SK-N-SH (cell line): ENCODE data around the gene GNB1L. TPM values are rescaled to one million over a fixed set of nuclear protein-coding genes. Genes with fewer than 3 reads are reported as not detected.

ENCODE experiments used
- CTCF ChIA-PET: fragments of 300-600, 350-600 bp; formaldehyde crosslinking; extraction: SDS; loops from one replicate; lab custom pipeline; 2021; lab: Yijun Ruan, JAX
- POLR2A ChIA-PET: fragments of 350-600 bp; sonication (Branson Sonifier 250); formaldehyde crosslinking; extraction: SDS; loops from one replicate; lab custom pipeline; 2020; ENCODE audit warnings: antibody characterized with exemption, inconsistent platforms; lab: Yijun Ruan, JAX
- DNase-seq: peaks from one replicate; pipeline ENCODE4 v3.0.0; 2012
- H2AFZ ChIP-seq: fragments of 200-600 bp; sonication (generic); 2 replicates; pipeline ENCODE4 v1.8.1; 2016; ENCODE audit warnings: antibody characterized with exemption, mild to moderate bottlenecking, low read depth
- H3F3A ChIP-seq: fragments of 200-600 bp; sonication (generic); replicated peaks from 2 replicates; pipeline ENCODE3; 2016; ENCODE audit warnings: antibody characterized with exemption, mild to moderate bottlenecking; ENCODE audit not compliant: insufficient read depth
- H3K27ac ChIP-seq, 2 experiments: fragments of 200-500 bp in 1 of 2; fragments of 200-600 bp in 1 of 2; sonication (Bioruptor generic) in 1 of 2; sonication (generic), shearing (Covaris generic) in 1 of 2; 2 replicates each; pipeline versions ENCODE4 v1.5.1 to v1.6.1; 2014 to 2016; ENCODE audit warnings: low read depth in 2 of 2, inconsistent platforms in 1 of 2, low read length in 1 of 2, mild to moderate bottlenecking in 1 of 2, mixed read lengths in 1 of 2
- H3K27me3 ChIP-seq: fragments of 200-600 bp; sonication (generic), shearing (Covaris generic); 2 replicates; pipeline ENCODE4 v1.6.1; 2016; ENCODE audit warnings: mixed run types; ENCODE audit not compliant: insufficient read depth
- H3K36me3 ChIP-seq, 2 experiments: fragments of 200-500 bp in 1 of 2; fragments of 200-600 bp in 1 of 2; sonication (Bioruptor generic) in 1 of 2; sonication (generic) in 1 of 2; replicated peaks in 1 of 2; 2 replicates each; pipeline versions ENCODE3 to v1.5.1; 2014 to 2016; ENCODE audit warnings: low read length in 1 of 2, mild to moderate bottlenecking in 1 of 2; ENCODE audit not compliant: insufficient read depth in 2 of 2, control insufficient read depth in 1 of 2
- H3K4me1 ChIP-seq, 2 experiments: fragments of 200-500 bp in 1 of 2; fragments of 200-600 bp in 1 of 2; sonication (Bioruptor generic) in 1 of 2; sonication (generic), shearing (Covaris generic) in 1 of 2; 2 replicates each; pipeline versions ENCODE4 v1.5.1 to v1.6.1; 2014 to 2016; ENCODE audit warnings: low read depth in 1 of 2, low read length in 1 of 2, mixed run types in 1 of 2; ENCODE audit not compliant: insufficient read depth in 2 of 2, control insufficient read depth in 1 of 2
- H3K4me2 ChIP-seq: fragments of 200-600 bp; sonication (generic), shearing (Covaris generic); 2 replicates; pipeline ENCODE4 v1.6.1; 2017; ENCODE audit warnings: mixed run types
- H3K4me3 ChIP-seq, 2 experiments: fragments of 200-500 bp in 1 of 2; fragments of 200-600 bp in 1 of 2; sonication (Bioruptor generic) in 1 of 2; sonication (generic), shearing (Covaris generic) in 1 of 2; 2 replicates each; pipeline versions ENCODE4 v1.5.1 to v1.8.1; 2014 to 2016; ENCODE audit warnings: low read depth in 2 of 2, inconsistent platforms in 1 of 2, low read length in 1 of 2, mild to moderate bottlenecking in 1 of 2, mixed read lengths in 1 of 2, moderate library complexity in 1 of 2
- H3K79me2 ChIP-seq: fragments of 200-600 bp; sonication (generic); 2 replicates; pipeline ENCODE4 v1.8.1; 2017; ENCODE audit warnings: mild to moderate bottlenecking; ENCODE audit not compliant: insufficient read depth
- H3K9ac ChIP-seq: fragments of 200-600 bp; sonication (generic); 2 replicates; pipeline ENCODE4 v1.6.1; 2017; ENCODE audit warnings: mixed run types
- H3K9me2 ChIP-seq: fragments of 200-600 bp; sonication (generic); 2 replicates; pipeline ENCODE4 v1.6.1; 2017; ENCODE audit warnings: mixed run types
- H3K9me3 ChIP-seq: fragments of 200-600 bp; sonication (generic); 2 replicates; pipeline ENCODE4 v1.6.1; 2017; ENCODE audit warnings: mixed run types, mild to moderate bottlenecking, moderate library complexity
- H4K20me1 ChIP-seq: fragments of 200-600 bp; sonication (generic); 2 replicates; pipeline ENCODE4 v1.6.1; 2017; ENCODE audit warnings: mild to moderate bottlenecking, mixed run types; ENCODE audit not compliant: insufficient read depth
- CHD2 ChIP-seq: fragments of 150-350 bp; IDR thresholded peaks from 2 replicates; pipeline ENCODE4 v1.6.1; 2018; ENCODE audit warnings: low read length; ENCODE audit not compliant: partially characterized antibody
- CTCF ChIP-seq: fragments of 200-600 bp; sonication (generic); IDR thresholded peaks from 2 replicates; pipeline ENCODE4 v1.6.1; 2017; ENCODE audit warnings: antibody characterized with exemption, mild to moderate bottlenecking, moderate library complexity
- NFIC ChIP-seq: IDR thresholded peaks from 2 replicates; pipeline ENCODE4 v1.4.0; 2012; ENCODE audit warnings: borderline replicate concordance
- RAD21 ChIP-seq: IDR thresholded peaks from 2 replicates; pipeline ENCODE4 v1.6.1; 2012; ENCODE audit warnings: mild to moderate bottlenecking, low read length
- RFX5 ChIP-seq: IDR thresholded peaks from 2 replicates; pipeline ENCODE4 v1.6.1; 2012; ENCODE audit warnings: mild to moderate bottlenecking, improper control_type of control experiment, low read length
- SMC3 ChIP-seq: IDR thresholded peaks from 2 replicates; pipeline ENCODE4 v1.6.1; 2012; ENCODE audit warnings: low read depth, low read length, improper control_type of control experiment
- TEAD4 ChIP-seq: IDR thresholded peaks from 2 replicates; pipeline ENCODE4 v1.4.0; 2012; ENCODE audit warnings: mild to moderate bottlenecking, borderline replicate concordance; ENCODE audit not compliant: insufficient read depth
- USF2 ChIP-seq: fragments of 150-350 bp; IDR thresholded peaks from 2 replicates; pipeline ENCODE4 v1.6.1; 2017; ENCODE audit warnings: antibody characterized with exemption, low read length, low read depth, borderline replicate concordance
- ZBTB33 ChIP-seq: IDR thresholded peaks from 2 replicates; pipeline ENCODE4 v1.4.0; 2012; ENCODE audit warnings: low read depth, borderline replicate concordance
- WGBS: methylation state at CpG from one replicate; pipeline ENCODE4 v1.1.6; 2017; ENCODE audit warnings: low lambda C conversion rate; 5-methylcytosine and 5-hydroxymethylcytosine counted together
- polyA plus RNA-seq, 3 experiments: library from polyadenylated mRNA; depleted of rRNA; stranded (reverse); fragments of >200 nt; gene quantifications; 2 replicates each; pipeline ENCODE4 v1.2.3, GENCODE V29; 2012

GNB1L gene
- polyA plus RNA-seq, 1 of the 3 experiments (the other 2 are of a cell fraction) = 5.9 TPM

GRCh38 chr22:19896665-19897355 is 42.1 kb upstream of the GNB1L start:
- Histone ChIP-seq H3K79me2 (no peaks in the 10 kb centered on the region), H3K4me1 (peaks cover 14 to 47% of the 10 kb centered on the region in 2 experiments; a peak in 3 of 4 replicates), H3K27me3 (no peaks in the 10 kb centered on the region), H3K27ac (peak overlapping the region in 1 of 2 experiments; percentile 82; a peak in 2 of 4 replicates), H4K20me1 (no peaks in the 10 kb centered on the region), H3K4me3 (no peak overlapping the region), H3K9ac (no peak overlapping the region), H2AFZ (no peak overlapping the region), H3K4me2 (no peak overlapping the region), H3K9me3 (no peaks in the 10 kb centered on the region), H3K9me2 (no peaks in the 10 kb centered on the region), H3K36me3 (peaks cover 0 to 2% of the 10 kb centered on the region in 2 experiments), H3F3A (peaks cover 8% of the 10 kb centered on the region)
- ChIA-PET POLR2A (interaction anchor here (0.6 to 0.9 kb wide), 2 partner anchors 42 to 219 kb away, joined by 3 to 5 read pairs; partner anchors contain the start of genes GNB1L, RANBP1 and RTL10), CTCF (interaction anchor here (0.7 to 4.9 kb wide), 8 partner anchors 9 to 166 kb away, joined by 3 to 45 read pairs (median 5); no protein-coding TSS in a partner anchor)
- peak; percentile 81 for DNase-seq
- WGBS = 98% methylated on average over 5 of the region's 15 CpGs
- peak; percentile 28 for TF ChIP-seq RAD21
- no peak for TF ChIP-seq USF2

GRCh38 chr22:19895160-19895849 is 40.6 kb upstream of the GNB1L start:
- Histone ChIP-seq H3K9ac (no peak overlapping the region), H3F3A (peaks cover 8% of the 10 kb centered on the region)
- DNase-seq = no peak
- TF ChIP-seq RFX5 = no peak
- no peak for TF ChIP-seq USF2
- no peak for TF ChIP-seq CTCF
- TF ChIP-seq ZBTB33 = no peak
- no peak for TF ChIP-seq SMC3
- TF ChIP-seq TEAD4 = no peak
- TF ChIP-seq NFIC = no peak
- TF ChIP-seq CHD2 = no peak
- TF ChIP-seq, all 33 proteins: peak for 0
- H3K79me2 ChIP-seq = no peaks in the 10 kb centered on the region
- no peak overlapping the region for H2AFZ ChIP-seq
- H3K4me1 ChIP-seq = peaks cover 29 to 62% of the 10 kb centered on the region in 2 experiments
- no peak overlapping the region for H3K4me3 ChIP-seq
- WGBS = 95% methylated on average over 8 of the region's 23 CpGs
- no peak overlapping the region for H3K4me2 ChIP-seq
- ChIA-PET CTCF (interaction anchor here (1.6 to 4.9 kb wide), 2 partner anchors 10 to 165 kb away, joined by 8 to 45 read pairs; no protein-coding TSS in a partner anchor), POLR2A (no interaction called here)
- H4K20me1 ChIP-seq = no peaks in the 10 kb centered on the region
- no peaks in the 10 kb centered on the region for H3K27me3 ChIP-seq
- H3K9me3 ChIP-seq = no peaks in the 10 kb centered on the region
- no peak overlapping the region for H3K27ac ChIP-seq
- no peaks in the 10 kb centered on the region for H3K9me2 ChIP-seq
- peaks cover 0 to 2% of the 10 kb centered on the region in 2 experiments for H3K36me3 ChIP-seq
